ENCODE measurements around the gene RIPOR2.
"Not testable (repeated sequence)": the region's sequence is repeated elsewhere in the genome, so short reads cannot be mapped to it uniquely, and the experiment has no call there.

RIPOR2 gene

GRCh38 chr6:24798740-24799540, 136.8 kb downstream of the RIPOR2 start, which contains the start of gene ARMH2:
Gene ARMH2 (minus strand): TSS chr6:24798917. CDS start chr6:24798857, 60 bp downstream.
- DNase-seq: no peak

GRCh38 chr6:24797596-24798216, 138.1 kb downstream of the RIPOR2 start:
- peak; percentile 66 for DNase-seq

- DNase-seq: peak; percentile 8
Measured at GRCh38 chr6:24796616-24797290, 139.0 kb downstream of the RIPOR2 start.

GRCh38 chr6:24795106-24795505, 140.7 kb downstream of the RIPOR2 start:
- DNase-seq: peak; percentile 70

DNA sequence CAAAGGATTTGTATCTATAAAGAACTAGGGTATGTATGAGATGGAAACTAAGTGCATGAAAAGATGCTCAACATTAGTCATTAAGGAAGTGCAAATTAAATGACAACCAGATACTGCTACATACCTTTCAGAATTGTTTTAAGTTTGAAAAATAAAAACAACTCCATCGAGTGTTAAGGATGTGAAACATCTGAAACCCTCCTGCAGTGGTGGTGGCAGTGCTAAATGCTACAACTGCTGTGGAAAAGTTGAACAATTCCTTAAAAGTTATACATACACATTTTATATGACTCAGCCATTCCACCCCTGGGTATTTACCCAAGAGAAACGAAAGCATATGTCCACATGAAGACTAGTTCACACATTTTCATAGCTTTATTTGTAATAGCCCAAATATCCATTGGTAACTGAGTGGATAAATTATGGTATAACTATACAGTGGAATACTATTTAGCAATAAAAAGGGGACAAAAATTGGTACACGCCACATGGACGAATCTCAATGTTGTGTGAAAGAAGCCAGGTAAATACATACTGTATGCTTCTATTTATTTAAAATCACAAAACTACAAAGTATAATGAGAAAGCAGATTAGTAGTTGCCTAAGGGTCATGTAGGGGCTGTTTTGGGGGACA, 147.6 kb downstream of the RIPOR2 start:
- peak; percentile 81 for DNase-seq

DNA sequence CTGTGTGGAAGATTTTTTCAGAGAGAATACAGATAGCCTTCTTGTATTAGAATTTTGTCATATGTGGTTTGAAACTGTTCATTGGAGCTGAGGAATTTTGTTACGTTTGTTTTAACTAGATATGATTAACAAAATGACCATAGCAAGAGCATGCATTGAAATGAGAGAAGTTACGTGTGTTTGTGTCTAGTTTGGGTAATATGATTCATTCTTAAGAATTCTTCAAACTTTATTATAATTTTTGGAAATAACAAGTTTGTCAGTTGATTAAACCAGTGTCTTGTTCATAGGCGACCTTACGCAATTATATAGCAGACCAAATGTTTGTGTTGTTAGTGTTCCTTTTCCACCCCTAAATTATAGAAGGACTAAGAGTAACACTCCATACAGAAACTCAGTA, 155.6 kb downstream of the RIPOR2 start:
- DNase-seq: peak; percentile 11

DNA sequence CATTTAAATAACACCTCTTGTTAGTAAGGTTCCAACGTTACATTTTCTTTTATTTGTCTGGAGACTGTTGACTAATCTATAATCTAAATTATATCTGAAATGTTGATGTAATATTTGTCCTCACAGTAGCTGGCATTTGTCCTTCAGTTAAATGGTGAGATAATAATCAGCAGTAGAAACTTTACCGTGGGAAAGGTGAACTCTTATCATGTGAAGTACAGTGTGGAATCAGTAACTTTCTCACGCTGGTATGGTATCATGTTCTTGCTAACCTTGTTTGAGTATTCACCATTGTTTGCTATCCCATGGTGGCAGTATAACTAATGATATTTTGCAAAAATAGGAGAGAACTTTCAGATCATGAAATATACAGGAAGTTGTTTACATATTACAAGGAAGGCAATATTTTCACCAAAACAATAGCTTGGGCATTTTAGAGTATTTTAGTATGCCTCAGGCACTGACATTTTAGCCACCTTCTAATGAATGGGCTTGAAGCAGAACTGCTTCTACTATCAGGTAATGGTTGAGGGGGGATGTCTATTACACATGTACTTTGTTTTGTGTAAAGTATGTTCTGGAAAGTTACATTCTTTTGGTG, 156.2 kb downstream of the RIPOR2 start:
- DNase-seq: no peak

GRCh38 chr6:24778878-24779277, 156.9 kb downstream of the RIPOR2 start:
- no peak for DNase-seq

DNA sequence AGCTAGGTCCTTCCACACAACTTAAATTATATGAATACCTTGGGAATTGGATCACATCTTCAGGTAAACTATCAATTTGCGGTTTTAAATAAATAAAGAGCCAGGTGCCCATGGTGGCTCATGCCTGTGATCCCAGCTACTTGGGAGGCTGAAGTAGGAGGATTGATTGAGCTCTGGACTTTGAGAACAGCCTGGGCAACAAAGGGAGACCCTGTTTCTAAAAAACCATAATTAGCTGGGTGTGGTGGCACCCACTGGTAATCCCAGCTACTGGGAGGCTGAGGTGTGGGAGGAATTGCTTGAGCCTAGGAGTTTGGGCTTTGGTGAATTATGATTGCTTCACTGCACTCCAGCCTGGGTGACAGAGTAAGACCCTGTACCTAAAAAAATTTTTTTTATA, 157.6 kb downstream of the RIPOR2 start:
- no peak for DNase-seq

GRCh38 chr6:24777227-24777626, 158.5 kb downstream of the RIPOR2 start:
- no peak for DNase-seq

DNA sequence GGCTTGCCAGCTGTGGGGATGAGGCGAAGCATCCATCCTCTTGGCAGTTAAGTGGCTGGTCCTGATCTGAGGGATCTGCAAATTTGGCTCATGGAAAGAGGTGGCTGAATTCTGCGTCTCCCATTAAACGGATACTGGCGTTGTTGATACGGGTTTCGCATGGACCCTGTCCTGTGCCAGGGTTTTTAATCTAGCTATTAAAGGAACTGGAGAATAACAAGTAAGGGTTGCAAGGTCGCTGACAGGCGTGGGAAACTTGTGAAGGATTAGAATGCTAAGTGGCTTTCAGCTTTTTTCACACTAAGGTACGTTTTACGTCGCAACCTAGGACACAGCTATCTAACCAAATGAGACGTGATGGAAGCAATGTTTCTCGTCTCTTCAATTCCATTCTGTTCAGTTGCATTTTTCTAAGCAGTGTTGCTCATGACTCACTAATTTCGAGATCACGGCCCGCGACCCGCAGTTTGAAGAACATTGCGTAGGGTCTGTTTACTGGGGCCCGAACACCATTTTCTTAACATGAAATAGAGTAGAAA, 160.2 kb downstream of the RIPOR2 start:
- DNase-seq: peak; percentile 55

DNA sequence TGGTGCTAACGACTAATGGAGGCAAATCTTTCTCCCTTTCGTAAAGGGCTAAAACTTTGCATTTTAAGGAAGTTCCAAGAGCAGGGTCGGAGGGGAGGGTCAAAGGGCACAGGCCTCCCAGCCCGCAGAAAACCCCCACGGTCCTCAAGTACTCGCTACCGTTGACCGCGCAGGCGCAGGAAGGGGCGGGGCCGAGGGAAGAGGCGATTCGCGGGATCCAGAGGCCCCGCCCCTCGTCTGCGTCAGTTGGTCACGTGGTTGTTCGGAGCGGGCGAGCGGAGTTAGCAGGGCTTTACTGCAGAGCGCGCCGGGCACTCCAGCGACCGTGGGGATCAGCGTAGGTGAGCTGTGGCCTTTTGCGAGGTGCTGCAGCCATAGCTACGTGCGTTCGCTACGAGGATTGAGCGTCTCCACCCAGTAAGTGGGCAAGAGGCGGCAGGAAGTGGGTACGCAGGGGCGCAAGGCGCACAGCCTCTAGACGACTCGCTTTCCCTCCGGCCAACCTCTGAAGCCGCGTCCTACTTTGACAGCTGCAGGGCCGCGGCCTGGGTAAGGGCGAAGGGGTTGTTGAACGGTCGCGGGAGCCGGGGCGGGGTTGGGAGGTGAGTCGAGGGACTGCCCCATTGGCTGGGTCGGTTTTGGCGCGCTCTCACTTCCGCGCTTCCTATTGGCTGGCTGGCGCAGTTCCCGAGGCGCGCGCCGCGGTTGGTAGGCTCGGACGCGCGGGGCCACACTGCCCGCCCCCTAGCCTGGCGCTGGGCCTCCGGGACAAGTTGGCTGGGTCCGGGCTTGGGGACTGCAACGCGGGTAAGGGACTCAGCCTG, 160.9 kb downstream of the RIPOR2 start, which contains the start of gene GMNN:
Gene GMNN (plus strand): TSS at position 242 of the 824 bp plus-strand sequence. CDS start 2,310 bp downstream, outside the sequence.
- peak; percentile 95 for DNase-seq

GRCh38 chr6:24768361-24768760, 167.4 kb downstream of the RIPOR2 start:
- peak; percentile 83 for DNase-seq

GRCh38 chr6:24766680-24767462, 168.9 kb downstream of the RIPOR2 start:
- DNase-seq: peak; percentile 46

GRCh38 chr6:24765968-24766367, 169.8 kb downstream of the RIPOR2 start:
- DNase-seq: not testable (repeated sequence)

GRCh38 chr6:24764833-24765828, 170.6 kb downstream of the RIPOR2 start:
- not testable (repeated sequence) for DNase-seq

DNA sequence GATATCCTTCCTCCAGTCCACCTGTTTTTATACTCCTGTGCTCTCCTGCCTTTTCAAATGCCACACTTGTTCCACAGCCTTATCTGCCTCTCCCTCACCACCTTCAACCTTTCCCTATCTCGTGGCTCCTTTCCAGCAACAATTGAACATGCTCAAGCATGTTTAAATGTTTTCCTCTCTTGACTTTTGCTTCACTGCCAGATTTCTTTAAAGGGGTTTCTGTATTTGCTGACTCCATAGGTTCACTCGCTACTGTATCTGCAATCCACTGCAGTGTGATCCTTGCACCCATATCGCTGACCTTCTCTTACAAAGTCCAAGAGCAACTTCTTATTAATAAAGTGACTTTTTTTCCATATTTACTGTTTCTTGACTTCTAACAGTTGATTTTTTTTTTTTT, 172.2 kb downstream of the RIPOR2 start:
- no peak for DNase-seq

DNA sequence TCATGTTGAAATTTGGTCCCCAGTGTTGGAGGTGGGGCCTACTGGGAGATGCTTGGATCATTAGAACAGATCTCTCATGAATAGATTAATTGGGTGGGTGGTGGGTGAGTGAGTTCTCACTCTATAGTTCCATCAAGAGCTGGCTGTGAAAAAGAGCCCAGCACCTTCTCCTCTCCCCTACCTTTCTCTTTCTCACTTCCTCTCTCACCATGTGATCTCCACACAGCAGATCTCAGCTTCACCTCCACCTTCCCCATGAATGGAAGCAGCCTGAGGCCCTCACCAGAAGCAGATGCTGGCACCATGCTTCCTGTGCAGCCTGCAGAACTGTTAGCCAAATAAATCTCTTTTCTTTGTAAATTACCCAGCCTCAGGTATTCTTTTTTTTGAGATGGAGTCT, 173.9 kb downstream of the RIPOR2 start:
- DNase-seq: no peak
